ENCODE measurements around the gene MAF. TPM values are rescaled to one million over a fixed set of nuclear protein-coding genes. Genes with fewer than 3 reads are reported as not detected.

Gene MAF
- polyA plus RNA-seq, 1 donor from 2014 or later, result 2.1 TPM

DNA sequence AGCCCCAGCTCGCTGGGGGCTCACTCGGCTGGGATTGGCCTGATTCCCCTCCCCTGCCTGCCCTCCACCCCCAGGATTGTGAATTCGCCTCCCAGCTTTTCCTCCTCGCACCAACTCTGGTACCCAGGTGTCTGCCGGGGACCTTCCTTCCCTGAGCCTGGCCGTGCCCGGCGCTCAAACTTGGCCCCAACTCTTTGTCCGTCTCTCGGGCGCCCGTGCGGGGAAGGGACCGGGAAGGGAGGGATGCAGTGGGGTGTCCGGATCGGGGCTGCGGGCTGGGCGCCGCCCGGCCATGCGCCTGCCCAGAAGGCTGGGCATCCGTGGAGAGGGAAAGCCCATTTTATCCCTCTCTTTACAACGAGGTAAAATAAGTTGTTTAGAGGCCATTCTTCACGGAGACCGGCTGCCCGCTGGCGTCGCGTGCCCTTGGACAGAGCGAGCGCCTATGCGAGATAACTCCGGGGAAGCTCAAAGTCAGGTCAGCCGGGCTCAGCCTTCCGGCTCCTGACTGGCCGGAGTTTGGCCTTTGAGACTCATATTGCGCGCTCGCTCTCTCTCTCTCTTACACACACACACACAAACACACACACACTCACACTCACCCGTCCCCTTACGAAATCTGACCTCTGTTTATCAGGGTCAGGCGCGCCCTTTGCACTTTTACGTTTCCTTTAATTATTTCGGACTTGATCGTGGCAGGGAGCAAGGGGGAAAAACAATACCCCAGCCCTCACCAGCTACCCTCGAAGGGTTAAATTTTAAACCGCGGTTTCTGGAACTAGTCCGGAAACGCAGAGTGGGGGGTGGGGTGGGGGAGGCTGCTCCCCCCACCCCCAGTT, 774 bp upstream of the MAF start:
- Histone ChIP-seq H3K9ac (ENCODE audit: low read length) (no peak overlapping the region), H3K4me2 (ENCODE audit: low read length) (peak overlapping the region; percentile 95), H3K4me3 (ENCODE audit: low read length) (peak overlapping the region; percentile 67), H3K27ac (ENCODE audit: low read length) (no peak overlapping the region), H3K79me2 (replicated peaks; ENCODE audit: insufficient read depth, low read length) (peaks cover 12% of the 10 kb centered on the region), H3K27me3 (ENCODE audit: insufficient read depth, low read depth, low read length) (peaks cover 23% of the 10 kb centered on the region), H2AFZ (ENCODE audit: low read depth, low read length) (no peak overlapping the region), H4K20me1 (ENCODE audit: insufficient read depth) (no peaks in the 10 kb centered on the region), H3K36me3 (ENCODE audit: insufficient read depth, low read length) (no peaks in the 10 kb centered on the region), H3F3A (ENCODE audit: insufficient read depth, low read length, poor library complexity, severe bottlenecking) (no peaks in the 10 kb centered on the region), H3K9me3 (ENCODE audit: low read length) (no peaks in the 10 kb centered on the region), H3K9me2 (ENCODE audit: insufficient read depth, low read length) (no peaks in the 10 kb centered on the region)
- TF ChIP-seq, protein P1, sequence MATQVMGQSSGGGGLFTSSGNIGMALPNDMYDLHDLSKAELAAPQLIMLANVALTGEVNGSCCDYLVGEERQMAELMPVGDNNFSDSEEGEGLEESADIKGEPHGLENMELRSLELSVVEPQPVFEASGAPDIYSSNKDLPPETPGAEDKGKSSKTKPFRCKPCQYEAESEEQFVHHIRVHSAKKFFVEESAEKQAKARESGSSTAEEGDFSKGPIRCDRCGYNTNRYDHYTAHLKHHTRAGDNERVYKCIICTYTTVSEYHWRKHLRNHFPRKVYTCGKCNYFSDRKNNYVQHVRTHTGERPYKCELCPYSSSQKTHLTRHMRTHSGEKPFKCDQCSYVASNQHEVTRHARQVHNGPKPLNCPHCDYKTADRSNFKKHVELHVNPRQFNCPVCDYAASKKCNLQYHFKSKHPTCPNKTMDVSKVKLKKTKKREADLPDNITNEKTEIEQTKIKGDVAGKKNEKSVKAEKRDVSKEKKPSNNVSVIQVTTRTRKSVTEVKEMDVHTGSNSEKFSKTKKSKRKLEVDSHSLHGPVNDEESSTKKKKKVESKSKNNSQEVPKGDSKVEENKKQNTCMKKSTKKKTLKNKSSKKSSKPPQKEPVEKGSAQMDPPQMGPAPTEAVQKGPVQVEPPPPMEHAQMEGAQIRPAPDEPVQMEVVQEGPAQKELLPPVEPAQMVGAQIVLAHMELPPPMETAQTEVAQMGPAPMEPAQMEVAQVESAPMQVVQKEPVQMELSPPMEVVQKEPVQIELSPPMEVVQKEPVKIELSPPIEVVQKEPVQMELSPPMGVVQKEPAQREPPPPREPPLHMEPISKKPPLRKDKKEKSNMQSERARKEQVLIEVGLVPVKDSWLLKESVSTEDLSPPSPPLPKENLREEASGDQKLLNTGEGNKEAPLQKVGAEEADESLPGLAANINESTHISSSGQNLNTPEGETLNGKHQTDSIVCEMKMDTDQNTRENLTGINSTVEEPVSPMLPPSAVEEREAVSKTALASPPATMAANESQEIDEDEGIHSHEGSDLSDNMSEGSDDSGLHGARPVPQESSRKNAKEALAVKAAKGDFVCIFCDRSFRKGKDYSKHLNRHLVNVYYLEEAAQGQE (IDR thresholded peaks at IDR 0.05; ENCODE audit: borderline replicate concordance), result no peak
- TF ChIP-seq MXI1 (conservative IDR thresholded peaks at IDR 0.05; ENCODE audit: poor library complexity, severe bottlenecking), result no peak
- TF ChIP-seq EP300 (conservative IDR thresholded peaks at IDR 0.05; ENCODE audit: poor library complexity, severe bottlenecking), result no peak
- no peak for TF ChIP-seq POLR2AphosphoS5 (IDR thresholded peaks at IDR 0.05)
- TF ChIP-seq SMC3 (conservative IDR thresholded peaks at IDR 0.05; ENCODE audit: poor library complexity), result no peak
- no peak for TF ChIP-seq TAF1 (IDR thresholded peaks at IDR 0.05; ENCODE audit: low read depth)
- TF ChIP-seq CTCF (IDR thresholded peaks at IDR 0.05; ENCODE audit: poor library complexity, severe bottlenecking), result no peak
- TF ChIP-seq EZH2 (IDR thresholded peaks at IDR 0.05; ENCODE audit: borderline replicate concordance, insufficient read depth, low read length, poor library complexity, severe bottlenecking), result no peak
- no peak for TF ChIP-seq RAD21 (conservative IDR thresholded peaks at IDR 0.05)

DNA sequence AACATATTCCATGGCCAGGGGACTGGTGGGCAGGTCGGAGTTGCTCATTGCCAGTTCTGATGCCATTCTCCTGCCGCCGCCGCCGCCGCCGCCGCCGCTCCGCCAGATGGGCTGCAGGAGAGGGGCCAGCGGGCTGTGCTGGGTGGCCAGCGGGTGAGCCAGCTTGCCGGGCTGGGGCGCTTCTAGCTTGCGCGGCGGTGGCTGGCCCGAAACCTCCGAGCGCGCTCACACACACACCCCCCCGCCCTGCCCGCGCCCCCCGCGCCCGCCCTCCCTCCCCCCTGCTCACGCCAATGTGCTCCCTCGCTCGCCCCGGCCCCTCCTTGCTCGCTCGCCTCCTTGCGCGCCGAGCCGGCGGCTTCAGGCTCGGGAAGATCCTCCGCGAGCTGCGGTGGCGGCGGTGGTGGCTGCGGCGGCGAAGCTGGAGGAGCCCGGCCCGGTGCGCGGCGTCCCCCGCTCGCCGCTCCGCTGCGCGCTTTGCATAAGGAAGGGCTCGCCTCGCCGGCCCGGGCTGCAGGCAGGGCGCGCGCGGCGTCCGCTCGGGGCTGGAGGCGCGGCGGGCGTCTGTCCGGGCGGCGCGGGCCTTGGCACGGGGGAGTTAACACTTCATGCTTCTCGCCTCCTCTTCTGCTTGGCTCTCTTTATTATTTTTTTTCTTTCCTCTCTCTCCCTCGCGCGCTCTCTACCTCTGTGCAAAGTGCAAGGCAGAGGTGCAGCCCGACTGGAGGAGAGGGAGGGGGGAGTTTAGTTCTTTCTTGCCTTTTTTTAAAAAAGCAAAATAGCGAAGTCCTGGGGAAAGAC, 500 bp downstream of the MAF start:
- H4K20me1 ChIP-seq (ENCODE audit: insufficient read depth), result no peaks in the 10 kb centered on the region
- peak overlapping the region; percentile 95 for H3K4me2 ChIP-seq (ENCODE audit: low read length)
- TF ChIP-seq MXI1 (conservative IDR thresholded peaks at IDR 0.05; ENCODE audit: poor library complexity, severe bottlenecking) (peak; percentile 31), RAD21 (conservative IDR thresholded peaks at IDR 0.05) (peak; percentile 47), SMC3 (conservative IDR thresholded peaks at IDR 0.05; ENCODE audit: poor library complexity) (peak; percentile 59), EZH2 (IDR thresholded peaks at IDR 0.05; ENCODE audit: borderline replicate concordance, insufficient read depth, low read length, poor library complexity, severe bottlenecking) (no peak), EP300 (conservative IDR thresholded peaks at IDR 0.05; ENCODE audit: poor library complexity, severe bottlenecking) (peak; percentile 12), CTCF (IDR thresholded peaks at IDR 0.05; ENCODE audit: poor library complexity, severe bottlenecking) (no peak), POLR2AphosphoS5 (IDR thresholded peaks at IDR 0.05) (no peak), TAF1 (IDR thresholded peaks at IDR 0.05; ENCODE audit: low read depth) (no peak)
- TF ChIP-seq, protein P1 (IDR thresholded peaks at IDR 0.05; ENCODE audit: borderline replicate concordance), result no peak
- H3K9me2 ChIP-seq (ENCODE audit: insufficient read depth, low read length), result no peaks in the 10 kb centered on the region
- peaks cover 12% of the 10 kb centered on the region for H3K79me2 ChIP-seq (replicated peaks; ENCODE audit: insufficient read depth, low read length)
- no peaks in the 10 kb centered on the region for H3K36me3 ChIP-seq (ENCODE audit: insufficient read depth, low read length)
- H3K27ac ChIP-seq (ENCODE audit: low read length), result no peak overlapping the region
- no peak overlapping the region for H2AFZ ChIP-seq (ENCODE audit: low read depth, low read length)
- H3K9me3 ChIP-seq (ENCODE audit: low read length), result no peaks in the 10 kb centered on the region
- H3K4me3 ChIP-seq (ENCODE audit: low read length), result peak overlapping the region; percentile 67
- no peaks in the 10 kb centered on the region for H3F3A ChIP-seq (ENCODE audit: insufficient read depth, low read length, poor library complexity, severe bottlenecking)
- H3K27me3 ChIP-seq (ENCODE audit: insufficient read depth, low read depth, low read length), result peaks cover 23% of the 10 kb centered on the region
- H3K9ac ChIP-seq (ENCODE audit: low read length), result peak overlapping the region; percentile 46
